ENCODE measurements around the gene PAQR5. TPM values are rescaled to one million over a fixed set of nuclear protein-coding genes. Genes with fewer than 3 reads are reported as not detected.

The PAQR5 gene
- total RNA-seq, 2 donors from 2014 or later: 6.5 to 11.5 TPM

DNA sequence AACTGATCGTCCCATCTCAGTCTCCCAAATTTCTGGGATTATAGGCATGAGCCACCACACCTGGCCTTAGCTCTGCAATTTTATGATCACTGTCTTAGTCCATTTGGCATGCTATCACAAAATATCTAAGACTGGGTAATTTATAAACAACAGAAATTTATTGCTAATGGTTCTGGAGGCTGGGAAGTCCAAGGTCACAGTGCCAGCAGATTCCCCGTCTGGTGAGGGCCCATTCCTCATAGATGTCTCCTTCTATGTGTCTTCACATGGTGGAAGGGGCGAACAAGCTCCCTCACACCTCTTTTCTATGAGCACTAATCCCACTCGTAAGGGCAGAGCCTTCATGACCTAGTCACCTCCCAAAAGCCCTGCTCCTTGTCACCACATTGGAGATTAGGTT, 60.1 kb downstream of the PAQR5 start:
- peaks cover 9% of the 10 kb centered on the region for H3K4me1 ChIP-seq
- DNase-seq (no peak), ATAC-seq (no peak)
- peak overlapping the region in 2 of 4 donors; percentile 23 to 33 for H3K27ac ChIP-seq
- H3K36me3 ChIP-seq (replicated peaks in 1 of 2; ENCODE audit: insufficient read depth in 1 of 2, low read depth in 2 of 2): no peaks in the 10 kb centered on the region
- no peaks in the 10 kb centered on the region for H3K9me3 ChIP-seq
- no peak overlapping the region for H3K4me3 ChIP-seq
- TF ChIP-seq, protein P1, sequence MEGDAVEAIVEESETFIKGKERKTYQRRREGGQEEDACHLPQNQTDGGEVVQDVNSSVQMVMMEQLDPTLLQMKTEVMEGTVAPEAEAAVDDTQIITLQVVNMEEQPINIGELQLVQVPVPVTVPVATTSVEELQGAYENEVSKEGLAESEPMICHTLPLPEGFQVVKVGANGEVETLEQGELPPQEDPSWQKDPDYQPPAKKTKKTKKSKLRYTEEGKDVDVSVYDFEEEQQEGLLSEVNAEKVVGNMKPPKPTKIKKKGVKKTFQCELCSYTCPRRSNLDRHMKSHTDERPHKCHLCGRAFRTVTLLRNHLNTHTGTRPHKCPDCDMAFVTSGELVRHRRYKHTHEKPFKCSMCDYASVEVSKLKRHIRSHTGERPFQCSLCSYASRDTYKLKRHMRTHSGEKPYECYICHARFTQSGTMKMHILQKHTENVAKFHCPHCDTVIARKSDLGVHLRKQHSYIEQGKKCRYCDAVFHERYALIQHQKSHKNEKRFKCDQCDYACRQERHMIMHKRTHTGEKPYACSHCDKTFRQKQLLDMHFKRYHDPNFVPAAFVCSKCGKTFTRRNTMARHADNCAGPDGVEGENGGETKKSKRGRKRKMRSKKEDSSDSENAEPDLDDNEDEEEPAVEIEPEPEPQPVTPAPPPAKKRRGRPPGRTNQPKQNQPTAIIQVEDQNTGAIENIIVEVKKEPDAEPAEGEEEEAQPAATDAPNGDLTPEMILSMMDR (IDR thresholded peaks at IDR 0.05): no peak
- no peak for TF ChIP-seq POLR2A (IDR thresholded peaks at IDR 0.05)
- intact Hi-C loops (cut with DNase I): no loop called here
- 87 to 92% methylated on average over 4 of the region's 4 CpGs for WGBS, 2 donors
- no peaks in the 10 kb centered on the region for H3K27me3 ChIP-seq

DNA sequence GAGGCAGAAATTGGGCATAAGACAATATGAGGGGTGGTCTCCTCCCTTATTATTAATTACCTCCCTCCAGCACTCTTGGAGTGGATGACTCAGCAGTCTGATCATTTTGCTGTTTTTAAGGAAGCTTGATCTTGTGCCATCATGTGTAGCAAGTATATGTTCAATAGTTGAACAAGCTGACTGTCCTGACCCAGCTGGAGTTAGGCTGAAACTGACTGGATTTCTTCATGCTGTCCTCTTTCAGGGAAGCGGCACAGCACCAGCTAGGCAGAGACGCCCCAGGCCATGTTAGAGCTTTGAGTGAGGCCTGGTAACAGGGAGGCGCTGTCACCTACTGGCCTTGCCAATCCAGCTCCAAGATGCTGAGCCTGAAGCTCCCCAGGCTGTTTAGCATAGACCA, 61.0 kb downstream of the PAQR5 start:
- H3K9me3 ChIP-seq: no peaks in the 10 kb centered on the region
- H3K36me3 ChIP-seq (replicated peaks in 1 of 2; ENCODE audit: insufficient read depth in 1 of 2, low read depth in 2 of 2): no peaks in the 10 kb centered on the region
- ATAC-seq (no peak), DNase-seq (no peak)
- no peak overlapping the region for H3K27ac ChIP-seq
- no peak overlapping the region for H3K4me3 ChIP-seq
- peaks cover 9% of the 10 kb centered on the region for H3K4me1 ChIP-seq
- H3K27me3 ChIP-seq: no peaks in the 10 kb centered on the region
- 100% methylated on average over 3 of the region's 3 CpGs for WGBS, 2 donors
- intact Hi-C loops (cut with DNase I): no loop called here
- TF ChIP-seq, protein P1 (IDR thresholded peaks at IDR 0.05): no peak

GRCh38 chr15:69360642-69361041, 61.9 kb downstream of the PAQR5 start:
- WGBS, 2 donors: 0% methylated on average over 1 of the region's 1 CpG
- ATAC-seq (no peak), DNase-seq (no peak)
- no peak overlapping the region for H3K27ac ChIP-seq
- intact Hi-C loops (cut with DNase I): no loop called here
- H3K27me3 ChIP-seq: no peaks in the 10 kb centered on the region
- TF ChIP-seq, protein P1 (IDR thresholded peaks at IDR 0.05): no peak
- no peak for TF ChIP-seq POLR2A (IDR thresholded peaks at IDR 0.05)
- peaks cover 9% of the 10 kb centered on the region for H3K4me1 ChIP-seq
- no peaks in the 10 kb centered on the region for H3K9me3 ChIP-seq
- no peak overlapping the region for H3K4me3 ChIP-seq
- H3K36me3 ChIP-seq (replicated peaks in 1 of 2; ENCODE audit: insufficient read depth in 1 of 2, low read depth in 2 of 2): no peaks in the 10 kb centered on the region

DNA sequence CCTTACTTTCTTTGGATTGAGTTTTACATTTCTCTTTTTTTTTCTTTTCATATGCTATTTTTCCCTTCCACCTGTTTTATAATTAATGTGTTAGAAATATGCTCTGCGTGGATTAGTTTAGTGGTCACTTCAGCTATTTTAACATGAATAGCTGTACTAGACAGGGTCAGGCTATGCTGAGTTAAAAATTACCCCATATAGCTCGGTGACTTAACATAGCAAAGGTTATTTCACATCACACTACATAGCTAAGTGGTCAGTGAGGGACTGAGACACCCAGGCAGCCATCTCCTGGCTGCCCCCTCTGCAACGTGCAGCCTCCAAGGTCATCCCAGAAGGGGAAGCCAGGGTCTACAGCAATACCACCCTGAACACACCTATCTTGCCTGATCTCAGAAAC, 68.5 kb downstream of the PAQR5 start:
- WGBS, 2 donors: 36 to 45% methylated on average over 3 of the region's 3 CpGs
- H3K9me3 ChIP-seq: no peaks in the 10 kb centered on the region
- no peaks in the 10 kb centered on the region for H3K36me3 ChIP-seq (replicated peaks in 1 of 2; ENCODE audit: insufficient read depth in 1 of 2, low read depth in 2 of 2)
- intact Hi-C loops (cut with DNase I): no loop called here
- no peaks in the 10 kb centered on the region for H3K27me3 ChIP-seq
- H3K27ac ChIP-seq: no peak overlapping the region
- H3K4me1 ChIP-seq: no peaks in the 10 kb centered on the region
- no peak overlapping the region for H3K4me3 ChIP-seq
- TF ChIP-seq, protein P1 (IDR thresholded peaks at IDR 0.05): no peak
- no peak for TF ChIP-seq POLR2A (IDR thresholded peaks at IDR 0.05)
- DNase-seq (no peak), ATAC-seq (no peak)

- Histone ChIP-seq H3K4me1 (no peaks in the 10 kb centered on the region), H3K27ac (no peak overlapping the region), H3K4me3 (no peak overlapping the region), H3K27me3 (no peaks in the 10 kb centered on the region), H3K9me3 (no peaks in the 10 kb centered on the region), H3K36me3 (replicated peaks in 1 of 2; ENCODE audit: insufficient read depth in 1 of 2, low read depth in 2 of 2) (no peaks in the 10 kb centered on the region)
- intact Hi-C loops (cut with DNase I): no loop called here
- no peak for ATAC-seq
- DNase-seq: no peak
- TF ChIP-seq, protein P1 (IDR thresholded peaks at IDR 0.05): no peak
- TF ChIP-seq POLR2A (IDR thresholded peaks at IDR 0.05): no peak
- whole genome bisulfite sequencing, 2 donors: 79 to 84% methylated on average over 2 of the region's 2 CpGs
These were observed 70.9 kb downstream of the PAQR5 start for GRCh38 chr15:69369631-69370030.

All from body of pancreas (tissue), 4 donors.